Natural killer cell (primary cell): Measurements from ENCODE around the gene PRSS50. TPM values are rescaled to one million over a fixed set of nuclear protein-coding genes. Genes with fewer than 3 reads are reported as not detected.
"Not testable (repeated sequence)": the region's sequence is repeated elsewhere in the genome, so short reads cannot be mapped to it uniquely, and the experiment has no call there.

Source experiments
- ATAC-seq, 3 donors: fragments of 150-1000 bp in 2 of 3; fragments of 200-7000 bp in 1 of 3; cut with Tn5 transposase; 1 replicate in 1 of 3; 2 replicates in 2 of 3; pipeline ENCODE4 v1.10.0; 2021; ENCODE audit warnings: mild to moderate bottlenecking in 2 of 3, moderate library complexity in 2 of 3
- DNase-seq, 2 donors: peaks; one replicate each; pipeline versions ENCODE4 v3.0.0 to v3.0.0-alpha.2; 2013 to 2021; ENCODE audit warnings: mixed read lengths in 1 of 2
- H3K27ac ChIP-seq: one replicate; pipeline ENCODE4 v1.5.1; 2013; ENCODE audit warnings: mild to moderate bottlenecking, low read length
- H3K27me3 ChIP-seq: one replicate; pipeline ENCODE4 v1.6.1; 2013; ENCODE audit warnings: low read length; ENCODE audit not compliant: control insufficient read depth, insufficient read depth
- H3K36me3 ChIP-seq: one replicate; pipeline ENCODE4 v1.6.1; 2013; ENCODE audit warnings: low read length; ENCODE audit not compliant: control insufficient read depth, insufficient read depth
- H3K4me1 ChIP-seq: one replicate; pipeline ENCODE4 v1.6.1; 2013; ENCODE audit warnings: low read length; ENCODE audit not compliant: control insufficient read depth, insufficient read depth
- H3K4me3 ChIP-seq: one replicate; pipeline ENCODE4 v1.5.1; 2013; ENCODE audit warnings: low read length
- H3K9me3 ChIP-seq: one replicate; pipeline ENCODE4 v1.6.1; 2013; ENCODE audit warnings: low read length; ENCODE audit not compliant: control insufficient read depth, insufficient read depth
- H3K27ac Mint-ChIP-seq, 2 donors: one replicate each; pipeline ENCODE4 v1.8.0; 2022; ENCODE audit warnings: mild to moderate bottlenecking in 2 of 2, mixed read lengths in 2 of 2, moderate library complexity in 1 of 2
- H3K27me3 Mint-ChIP-seq, 2 donors: one replicate each; pipeline ENCODE4 v1.8.0; 2022; ENCODE audit warnings: low read depth in 2 of 2, mixed read lengths in 2 of 2
- H3K36me3 Mint-ChIP-seq: one replicate; pipeline ENCODE4 v1.8.0; 2022; ENCODE audit warnings: mixed read lengths
- H3K4me1 Mint-ChIP-seq, 2 donors: one replicate each; pipeline ENCODE4 v1.8.0; 2022; ENCODE audit warnings: mixed read lengths in 2 of 2
- H3K4me3 Mint-ChIP-seq: one replicate; pipeline ENCODE4 v1.8.0; 2022; ENCODE audit warnings: mild to moderate bottlenecking, moderate library complexity, mixed read lengths
- H3K9me3 Mint-ChIP-seq, 2 donors: one replicate each; pipeline ENCODE4 v1.8.0; 2022; ENCODE audit warnings: mixed read lengths in 2 of 2
- WGBS: methylation state at CpG from one replicate; pipeline ENCODE4 v1.1.7; 2013; ENCODE audit warnings: missing lambda C conversion rate; ENCODE audit not compliant: insufficient coverage; 5-methylcytosine and 5-hydroxymethylcytosine counted together
- intact Hi-C: fragments of 100-400 bp; cut with micrococcal nuclease; formaldehyde crosslinking; loops from one replicate; pipeline ENCODE4 v1.14.2; 2022
- total RNA-seq, 4 donors: library from RNA; stranded (reverse); fragments of 120-200 nt in 1 of 4; gene quantifications; one replicate each; pipeline versions ENCODE4 v1.2.3 to v1.2.4, GENCODE V29; 2013 to 2022
- TF ChIP-seq, protein P1 (sequence below): fragments of 200-600 bp; IDR thresholded peaks from one replicate; pipeline ENCODE4 v1.8.0; 2022; ENCODE audit warnings: antibody characterized with exemption

Gene PRSS50
- total RNA-seq, 3 donors from 2014 or later (not counting 1 experiment from before 2014, with no cell fraction given), result 0.16 TPM; not detected in 2

DNA sequence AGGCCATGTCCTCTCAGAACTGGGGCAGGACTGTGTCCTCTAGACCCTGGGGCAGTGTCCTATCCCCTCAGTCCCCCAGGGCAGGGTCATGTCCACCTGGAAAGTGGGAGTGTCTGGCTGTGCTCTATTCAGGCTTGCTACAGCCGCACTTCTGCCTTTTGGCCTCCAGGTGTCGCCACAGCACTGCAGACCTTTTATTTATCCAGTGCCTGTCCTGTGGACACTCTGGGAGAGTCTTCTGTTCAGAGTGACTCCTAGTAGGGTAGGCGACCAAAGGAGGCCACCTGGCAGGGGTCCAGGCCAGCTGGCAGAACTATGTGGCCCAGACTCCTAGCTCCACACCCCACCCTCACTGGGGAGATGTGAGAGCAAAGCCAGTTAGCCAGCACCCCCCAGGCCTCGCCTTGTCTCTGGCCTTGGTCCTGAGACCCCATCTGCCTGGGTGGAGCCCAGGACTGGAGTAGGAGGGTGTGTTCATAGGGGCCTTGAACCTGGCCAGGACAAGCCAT is 12.6 kb downstream of the PRSS50 start:
- no peaks in the 10 kb centered on the region for H3K36me3 Mint-ChIP-seq
- H3K4me3 ChIP-seq, result no peak overlapping the region
- no peak overlapping the region for H3K27ac Mint-ChIP-seq
- peaks cover 0 to 8% of the 10 kb centered on the region in 2 donors for H3K4me1 Mint-ChIP-seq
- peaks cover 8 to 16% of the 10 kb centered on the region in 2 donors for H3K27me3 Mint-ChIP-seq
- H3K27ac ChIP-seq, result no peak overlapping the region
- no peak overlapping the region for H3K4me3 Mint-ChIP-seq
- DNase-seq (peak; percentile 65 to 83), ATAC-seq (peak; percentile 73 to 97 (median 92))
- H3K27me3 ChIP-seq, result peaks cover 7% of the 10 kb centered on the region
- H3K36me3 ChIP-seq, result no peaks in the 10 kb centered on the region
- H3K9me3 ChIP-seq, result no peaks in the 10 kb centered on the region
- 0% methylated on average over 3 of the region's 4 CpGs for WGBS
- peaks cover 2% of the 10 kb centered on the region for H3K4me1 ChIP-seq
- no peaks in the 10 kb centered on the region for H3K9me3 Mint-ChIP-seq
- intact Hi-C loops, result loop anchor here (1.0 to 2.0 kb wide), 4 partner anchors 190 to 771 kb away; no protein-coding TSS in a partner anchor
- TF ChIP-seq, protein P1, sequence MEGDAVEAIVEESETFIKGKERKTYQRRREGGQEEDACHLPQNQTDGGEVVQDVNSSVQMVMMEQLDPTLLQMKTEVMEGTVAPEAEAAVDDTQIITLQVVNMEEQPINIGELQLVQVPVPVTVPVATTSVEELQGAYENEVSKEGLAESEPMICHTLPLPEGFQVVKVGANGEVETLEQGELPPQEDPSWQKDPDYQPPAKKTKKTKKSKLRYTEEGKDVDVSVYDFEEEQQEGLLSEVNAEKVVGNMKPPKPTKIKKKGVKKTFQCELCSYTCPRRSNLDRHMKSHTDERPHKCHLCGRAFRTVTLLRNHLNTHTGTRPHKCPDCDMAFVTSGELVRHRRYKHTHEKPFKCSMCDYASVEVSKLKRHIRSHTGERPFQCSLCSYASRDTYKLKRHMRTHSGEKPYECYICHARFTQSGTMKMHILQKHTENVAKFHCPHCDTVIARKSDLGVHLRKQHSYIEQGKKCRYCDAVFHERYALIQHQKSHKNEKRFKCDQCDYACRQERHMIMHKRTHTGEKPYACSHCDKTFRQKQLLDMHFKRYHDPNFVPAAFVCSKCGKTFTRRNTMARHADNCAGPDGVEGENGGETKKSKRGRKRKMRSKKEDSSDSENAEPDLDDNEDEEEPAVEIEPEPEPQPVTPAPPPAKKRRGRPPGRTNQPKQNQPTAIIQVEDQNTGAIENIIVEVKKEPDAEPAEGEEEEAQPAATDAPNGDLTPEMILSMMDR, result peak; percentile 97

GRCh38 chr3:46704346-46704745 is 13.3 kb downstream of the PRSS50 start:
- not testable (repeated sequence) for H3K27ac Mint-ChIP-seq, H3K36me3 ChIP-seq, H3K4me3 Mint-ChIP-seq, H3K4me1 Mint-ChIP-seq, H3K36me3 Mint-ChIP-seq, H3K4me1 ChIP-seq, ATAC-seq, H3K4me3 ChIP-seq, H3K9me3 ChIP-seq, H3K9me3 Mint-ChIP-seq, DNase-seq, H3K27ac ChIP-seq, H3K27me3 ChIP-seq
- peaks cover 8 to 16% of the 10 kb centered on the region in 2 donors for H3K27me3 Mint-ChIP-seq
- WGBS, result 56% methylated on average over 7 of the region's 7 CpGs
- intact Hi-C loops, result loop anchor here (2.0 kb wide), 1 partner anchor 620 kb away; no protein-coding TSS in a partner anchor

GRCh38 chr3:46703013-46703520 is 14.6 kb downstream of the PRSS50 start:
- Histone ChIP-seq H3K27ac (no peak overlapping the region), H3K9me3 (no peaks in the 10 kb centered on the region), H3K4me1 (peaks cover 4% of the 10 kb centered on the region), H3K27me3 (peaks cover 7% of the 10 kb centered on the region), H3K36me3 (no peaks in the 10 kb centered on the region), H3K4me3 (no peak overlapping the region)
- TF ChIP-seq, protein P1, result no peak
- ATAC-seq (no peak), DNase-seq (no peak)
- Mint-ChIP-seq H3K36me3 (no peaks in the 10 kb centered on the region), H3K27me3 (peaks cover 8 to 16% of the 10 kb centered on the region in 2 donors), H3K4me1 (peaks cover 0 to 8% of the 10 kb centered on the region in 2 donors), H3K4me3 (no peak overlapping the region), H3K27ac (no peak overlapping the region), H3K9me3 (no peaks in the 10 kb centered on the region)
- intact Hi-C loops, result no loop called here
- WGBS, result 84% methylated on average over 3 of the region's 4 CpGs

DNA sequence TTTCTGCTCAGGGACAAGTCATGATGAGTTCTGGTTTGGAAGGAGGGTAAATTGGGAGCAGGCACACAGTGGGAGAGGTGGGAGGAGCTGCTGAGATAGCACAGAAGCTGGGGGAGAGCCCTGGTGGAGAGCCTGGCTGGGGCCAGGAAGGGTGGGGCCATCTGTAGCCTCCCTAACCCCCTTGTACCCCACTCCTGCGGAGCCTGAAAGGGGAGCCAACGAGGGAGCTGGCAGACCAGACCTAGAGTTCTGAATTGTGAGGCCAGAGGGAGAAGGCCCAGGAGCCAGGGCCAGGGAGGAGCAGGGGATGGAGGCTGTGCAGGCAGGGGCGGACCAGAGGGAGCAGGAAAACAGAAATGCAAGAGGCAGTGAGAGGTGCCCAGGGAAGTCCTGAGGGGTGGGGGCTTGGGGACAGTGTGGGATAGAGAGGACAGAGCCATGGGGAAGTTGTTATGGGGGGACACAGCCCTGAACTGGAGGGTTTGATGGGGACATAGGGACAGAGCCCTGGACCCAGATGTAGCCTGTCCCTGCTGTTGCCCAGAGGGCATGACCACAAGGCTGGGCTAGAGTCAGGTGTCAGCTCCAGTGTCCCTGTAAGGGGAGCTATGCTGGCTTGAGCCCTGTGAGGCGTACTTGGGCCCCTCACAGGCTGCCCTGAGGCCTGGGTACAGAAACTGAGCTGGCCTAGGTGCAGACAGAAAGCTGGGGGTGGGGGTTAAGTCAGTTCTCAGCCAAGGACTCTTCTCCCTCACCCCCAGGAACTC is 15.2 kb downstream of the PRSS50 start:
- peaks cover 7% of the 10 kb centered on the region for H3K27me3 ChIP-seq
- H3K9me3 ChIP-seq, result no peaks in the 10 kb centered on the region
- H3K9me3 Mint-ChIP-seq, result no peaks in the 10 kb centered on the region
- H3K36me3 Mint-ChIP-seq, result no peaks in the 10 kb centered on the region
- TF ChIP-seq, protein P1, result no peak
- H3K27ac Mint-ChIP-seq, result no peak overlapping the region
- H3K4me1 Mint-ChIP-seq, result peaks cover 0 to 8% of the 10 kb centered on the region in 2 donors
- no peak overlapping the region for H3K27ac ChIP-seq
- DNase-seq, result no peak
- intact Hi-C loops, result no loop called here
- peaks cover 4% of the 10 kb centered on the region for H3K4me1 ChIP-seq
- ATAC-seq, result no peak
- peaks cover 8 to 16% of the 10 kb centered on the region in 2 donors for H3K27me3 Mint-ChIP-seq
- WGBS, result 85% methylated on average over 3 of the region's 4 CpGs
- no peak overlapping the region for H3K4me3 Mint-ChIP-seq
- no peak overlapping the region for H3K4me3 ChIP-seq
- no peaks in the 10 kb centered on the region for H3K36me3 ChIP-seq
